WERI-Rb-1 (cell line): Measurements from ENCODE around the gene NUCB2.
"Not testable (repeated sequence)": the region's sequence is repeated elsewhere in the genome, so short reads cannot be mapped to it uniquely, and the experiment has no call there.

Experiments used
- DNase-seq: peaks from one replicate; pipeline ENCODE4 v3.0.0-alpha.2; 2020
- H3K27ac ChIP-seq: fragments of 250-450 bp; sonication (Bioruptor Pico); 2 replicates; pipeline ENCODE4 v1.5.1; 2020; ENCODE audit warnings: mild to moderate bottlenecking, moderate library complexity
- H3K27me3 ChIP-seq: fragments of 250-450 bp; sonication (Bioruptor Pico); 2 replicates; pipeline ENCODE4 v1.5.1; 2021; ENCODE audit warnings: mild to moderate bottlenecking, low read depth, moderate library complexity; ENCODE audit not compliant: insufficient read depth, severe bottlenecking
- H3K36me3 ChIP-seq: fragments of 250-450 bp; sonication (Bioruptor Pico); 2 replicates; pipeline ENCODE4 v1.5.1; 2020; ENCODE audit warnings: mild to moderate bottlenecking, moderate library complexity
- H3K4me3 ChIP-seq: 2 replicates; pipeline ENCODE4 v1.5.1; 2011; ENCODE audit warnings: low read depth, mild to moderate bottlenecking, control low read depth, low read length
- H3K9me3 ChIP-seq: fragments of 250-450 bp; sonication (Bioruptor Pico); 2 replicates; pipeline ENCODE4 v1.5.1; 2021; ENCODE audit warnings: mild to moderate bottlenecking, moderate library complexity; ENCODE audit not compliant: severe bottlenecking
- TF ChIP-seq, protein P1 (sequence below): IDR thresholded peaks from 2 replicates; pipeline ENCODE4 v1.5.1; 2011; ENCODE audit warnings: low read depth, mild to moderate bottlenecking, control low read depth, inconsistent platforms, low read length

NUCB2 gene

DNA sequence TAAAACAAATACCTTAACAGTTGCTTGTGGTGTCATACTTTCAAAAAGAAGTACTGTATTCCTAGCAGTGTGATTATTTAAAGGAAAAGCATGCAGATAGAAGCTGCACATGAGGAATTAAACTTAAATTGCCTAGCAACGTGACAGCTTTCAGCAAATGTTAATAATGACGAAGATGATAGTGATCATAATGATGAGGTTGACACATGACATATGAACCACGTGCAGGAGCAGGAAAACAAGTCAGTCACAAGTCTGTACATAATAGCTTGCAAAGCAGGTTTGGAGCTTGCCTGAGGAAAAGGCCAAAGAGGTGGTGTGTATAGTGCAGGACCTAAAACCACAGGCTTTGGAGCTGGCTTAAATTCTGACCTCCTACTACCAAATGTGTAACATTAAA, 38.2 kb upstream of the NUCB2 start:
- H3K27me3 ChIP-seq = no peaks in the 10 kb centered on the region
- no peaks in the 10 kb centered on the region for H3K36me3 ChIP-seq
- TF ChIP-seq, protein P1, sequence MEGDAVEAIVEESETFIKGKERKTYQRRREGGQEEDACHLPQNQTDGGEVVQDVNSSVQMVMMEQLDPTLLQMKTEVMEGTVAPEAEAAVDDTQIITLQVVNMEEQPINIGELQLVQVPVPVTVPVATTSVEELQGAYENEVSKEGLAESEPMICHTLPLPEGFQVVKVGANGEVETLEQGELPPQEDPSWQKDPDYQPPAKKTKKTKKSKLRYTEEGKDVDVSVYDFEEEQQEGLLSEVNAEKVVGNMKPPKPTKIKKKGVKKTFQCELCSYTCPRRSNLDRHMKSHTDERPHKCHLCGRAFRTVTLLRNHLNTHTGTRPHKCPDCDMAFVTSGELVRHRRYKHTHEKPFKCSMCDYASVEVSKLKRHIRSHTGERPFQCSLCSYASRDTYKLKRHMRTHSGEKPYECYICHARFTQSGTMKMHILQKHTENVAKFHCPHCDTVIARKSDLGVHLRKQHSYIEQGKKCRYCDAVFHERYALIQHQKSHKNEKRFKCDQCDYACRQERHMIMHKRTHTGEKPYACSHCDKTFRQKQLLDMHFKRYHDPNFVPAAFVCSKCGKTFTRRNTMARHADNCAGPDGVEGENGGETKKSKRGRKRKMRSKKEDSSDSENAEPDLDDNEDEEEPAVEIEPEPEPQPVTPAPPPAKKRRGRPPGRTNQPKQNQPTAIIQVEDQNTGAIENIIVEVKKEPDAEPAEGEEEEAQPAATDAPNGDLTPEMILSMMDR = no peak
- no peak for DNase-seq
- no peaks in the 10 kb centered on the region for H3K9me3 ChIP-seq
- no peak overlapping the region for H3K27ac ChIP-seq
- no peak overlapping the region for H3K4me3 ChIP-seq

DNA sequence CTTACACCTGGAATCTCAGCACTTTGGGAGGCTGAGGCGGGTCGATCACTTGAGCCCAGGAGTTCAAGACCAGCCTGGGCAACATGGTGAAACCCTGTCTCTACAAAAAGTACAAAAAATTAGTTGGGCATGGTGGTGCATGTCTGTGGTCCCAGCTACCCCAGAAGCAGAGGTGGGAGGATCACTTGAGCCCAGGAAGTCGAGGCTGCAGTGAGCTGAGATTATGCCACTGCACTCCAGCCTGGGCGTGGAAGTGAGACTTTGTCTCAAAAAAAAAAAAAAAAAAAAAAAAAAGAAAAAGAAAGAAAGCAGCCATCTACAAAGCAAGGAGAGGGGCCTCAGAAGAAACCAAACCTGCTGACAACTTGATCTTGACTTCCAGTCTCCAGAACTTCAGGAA, 36.6 kb upstream of the NUCB2 start:
- not testable (repeated sequence) for H3K27me3 ChIP-seq, H3K9me3 ChIP-seq, H3K27ac ChIP-seq, DNase-seq, H3K36me3 ChIP-seq, H3K4me3 ChIP-seq

DNA sequence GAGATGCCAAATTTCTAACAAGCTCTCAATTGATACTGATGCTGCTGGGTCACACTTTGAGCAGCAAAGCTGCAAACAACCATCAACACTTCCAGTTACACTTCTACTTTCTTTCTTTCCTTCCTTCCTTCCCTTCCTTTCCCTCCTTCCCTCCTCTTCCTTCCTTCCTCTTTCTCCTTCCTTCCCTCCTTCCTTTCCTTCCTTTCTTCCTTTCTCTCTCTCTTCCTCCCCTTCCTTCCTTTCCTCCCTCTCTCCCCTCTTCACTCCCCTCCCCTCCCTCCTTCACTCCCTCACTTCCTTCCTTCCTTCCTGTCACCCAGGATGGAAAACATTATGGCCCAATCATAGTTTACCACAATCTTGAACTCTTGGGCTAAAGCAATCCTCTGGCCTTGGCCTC, 35.8 kb upstream of the NUCB2 start:
- Histone ChIP-seq H3K27me3 (no peaks in the 10 kb centered on the region), H3K36me3 (no peaks in the 10 kb centered on the region), H3K4me3 (no peak overlapping the region), H3K9me3 (no peaks in the 10 kb centered on the region), H3K27ac (no peak overlapping the region)
- DNase-seq = no peak
- TF ChIP-seq, protein P1 = no peak

DNA sequence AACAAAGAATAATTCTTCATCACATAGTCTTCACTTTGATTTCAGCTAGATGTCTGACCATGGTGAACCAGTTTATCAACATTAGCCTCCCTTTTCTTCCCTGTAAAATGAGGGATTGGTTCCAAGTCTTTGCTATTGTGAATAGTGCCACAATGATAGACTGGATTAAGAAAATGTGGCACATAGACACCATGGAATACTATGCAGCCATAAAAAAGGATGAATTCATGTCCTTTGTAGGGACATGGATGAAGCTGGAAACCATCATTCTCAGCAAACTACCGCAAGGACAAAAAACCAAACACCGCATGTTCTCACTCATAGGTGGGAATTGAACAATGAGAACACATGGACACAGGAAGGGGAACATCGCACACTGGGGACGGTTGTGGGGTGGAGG, 33.6 kb upstream of the NUCB2 start:
- not testable (repeated sequence) for H3K9me3 ChIP-seq, DNase-seq, H3K27ac ChIP-seq, H3K36me3 ChIP-seq, H3K27me3 ChIP-seq, H3K4me3 ChIP-seq

DNA sequence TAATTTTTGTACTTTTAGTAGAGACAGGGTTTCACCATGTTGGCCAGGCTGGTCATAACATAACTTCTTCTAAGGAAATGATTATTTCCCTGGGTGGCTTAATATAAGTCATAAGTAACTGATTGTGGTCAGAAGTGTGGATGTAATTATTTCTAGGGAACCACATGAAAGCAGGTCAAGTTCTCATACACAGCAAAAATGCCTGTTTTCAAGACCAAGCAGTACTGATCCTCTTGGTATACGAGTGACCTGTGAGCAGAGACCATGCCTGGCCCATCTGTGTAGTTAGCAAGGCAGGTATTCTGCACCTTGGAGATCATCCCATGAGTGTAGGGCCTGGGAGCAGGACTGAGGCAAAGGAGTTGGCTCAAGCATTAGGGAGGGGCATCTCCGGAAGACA, 32.5 kb upstream of the NUCB2 start:
- H3K27me3 ChIP-seq = no peaks in the 10 kb centered on the region
- no peaks in the 10 kb centered on the region for H3K9me3 ChIP-seq
- TF ChIP-seq, protein P1 = no peak
- no peaks in the 10 kb centered on the region for H3K36me3 ChIP-seq
- no peak overlapping the region for H3K27ac ChIP-seq
- DNase-seq = no peak
- H3K4me3 ChIP-seq = no peak overlapping the region

DNA sequence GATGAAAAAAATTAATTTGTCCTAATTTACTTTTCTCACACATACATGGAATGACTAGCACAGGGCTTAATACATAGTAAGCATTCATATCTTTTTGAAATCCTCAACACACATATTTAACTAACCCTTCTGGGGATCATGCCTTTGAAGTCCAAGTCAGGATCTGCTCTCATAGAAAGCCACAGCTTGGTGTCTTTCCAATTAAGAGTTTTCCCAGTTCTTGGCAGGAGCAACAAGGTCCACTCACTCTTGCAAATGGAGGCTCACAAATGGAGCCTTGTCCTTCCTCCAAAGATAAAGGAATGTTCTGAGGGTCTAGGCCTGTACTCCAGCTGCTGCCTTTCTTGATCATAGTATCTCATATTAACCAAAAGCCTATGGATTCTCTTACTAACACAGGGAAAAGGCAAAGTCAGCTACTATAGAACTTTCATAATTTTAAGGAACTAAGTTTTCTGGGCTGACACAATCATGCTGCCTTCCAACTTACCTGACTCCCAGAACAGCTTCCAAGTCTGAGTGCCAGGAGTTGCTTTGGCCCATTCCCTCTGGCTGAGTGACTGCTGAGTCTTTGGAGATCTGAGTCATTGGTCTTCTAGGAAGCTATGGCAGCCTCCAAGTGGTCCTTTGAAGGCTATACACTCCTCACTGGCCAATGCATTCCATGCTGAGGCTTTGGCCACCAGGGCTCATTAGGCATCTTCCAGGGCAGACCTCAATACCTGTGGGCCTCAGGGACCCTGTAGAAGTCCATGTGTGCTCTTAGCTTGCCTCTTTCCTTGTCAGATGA, 25.8 kb upstream of the NUCB2 start:
- H3K4me3 ChIP-seq = no peak overlapping the region
- no peaks in the 10 kb centered on the region for H3K27me3 ChIP-seq
- H3K27ac ChIP-seq = no peak overlapping the region
- H3K36me3 ChIP-seq = no peaks in the 10 kb centered on the region
- no peaks in the 10 kb centered on the region for H3K9me3 ChIP-seq
- TF ChIP-seq, protein P1 = no peak
- DNase-seq = no peak

DNA sequence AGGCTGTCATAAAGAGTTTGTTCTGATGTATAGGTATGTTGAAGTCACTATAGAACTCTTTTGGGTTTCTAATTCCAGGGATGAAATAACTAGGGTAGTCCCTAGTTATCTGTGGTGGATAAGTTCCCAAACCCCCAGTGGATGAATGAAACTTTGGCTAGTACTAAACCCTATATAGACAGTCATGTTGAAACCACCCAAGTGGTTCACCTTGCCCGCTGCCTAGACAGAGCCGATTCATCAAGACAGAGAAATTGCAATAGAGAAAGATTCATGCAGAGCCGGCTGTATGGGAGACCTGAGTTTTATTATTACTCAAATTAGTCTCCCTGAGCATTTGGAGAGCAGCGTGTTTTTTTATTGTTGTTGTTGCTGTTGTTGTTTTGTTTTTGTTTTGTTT, 23.8 kb upstream of the NUCB2 start:
- no peaks in the 10 kb centered on the region for H3K36me3 ChIP-seq
- DNase-seq = no peak
- TF ChIP-seq, protein P1 = no peak
- no peak overlapping the region for H3K27ac ChIP-seq
- H3K4me3 ChIP-seq = no peak overlapping the region
- H3K27me3 ChIP-seq = no peaks in the 10 kb centered on the region
- H3K9me3 ChIP-seq = no peaks in the 10 kb centered on the region
